Stimulated activated CD4-positive, alpha-beta T cell treated with anti-CD3 and anti-CD28 coated beads, Interleukin-4, amount 100 ng/mL, for 48 hours (primary cell): Measurements from ENCODE around the gene TSFM.

ENCODE experiments used
- DNase-seq, 2 donors: peaks; one replicate each; pipeline ENCODE4 v3.0.0-alpha.2; 2020; ENCODE audit warnings: low read depth in 2 of 2

TSFM gene

GRCh38 chr12:57782608-57783465 is at the start of gene TSFM:
Gene TSFM, plus strand, starts transcription at chr12:57782787. Its CDS starts 15 bp downstream, at chr12:57782802.
- DNase-seq, result peak; percentile 96 to 98

GRCh38 chr12:57733928-57734327 is 48.7 kb upstream of the TSFM start:
- no peak for DNase-seq

GRCh38 chr12:57734591-57734990 is 48.0 kb upstream of the TSFM start:
- DNase-seq, result no peak

- no peak for DNase-seq
Observed at GRCh38 chr12:57735198-57735855, 47.3 kb upstream of the TSFM start.

GRCh38 chr12:57735952-57736740 is 46.4 kb upstream of the TSFM start:
- DNase-seq, result no peak

- no peak for DNase-seq
Observed at GRCh38 chr12:57736741-57737466, 45.7 kb upstream of the TSFM start.

GRCh38 chr12:57737467-57738460 is 44.8 kb upstream of the TSFM start:
- no peak for DNase-seq

- no peak for DNase-seq
Observed at GRCh38 chr12:57738661-57739237, 43.8 kb upstream of the TSFM start, which contains the start of gene AGAP2. Gene AGAP2, minus strand, starts transcription at chr12:57738742. Its CDS starts 496 bp downstream, at chr12:57738246.

GRCh38 chr12:57739387-57739786 is 43.2 kb upstream of the TSFM start:
- no peak for DNase-seq

- DNase-seq, result no peak
Observed at GRCh38 chr12:57739914-57740538, 42.6 kb upstream of the TSFM start.

GRCh38 chr12:57740656-57741412 is 41.8 kb upstream of the TSFM start:
- DNase-seq, result peak; percentile 44 to 65

- DNase-seq, result no peak
Observed at GRCh38 chr12:57741413-57741789, 41.2 kb upstream of the TSFM start.

GRCh38 chr12:57741844-57742738 is 40.5 kb upstream of the TSFM start:
- peak; percentile 59 to 79 for DNase-seq

GRCh38 chr12:57743769-57744168 is 38.8 kb upstream of the TSFM start:
- DNase-seq, result no peak

- peak; percentile 57 to 77 for DNase-seq
Observed at GRCh38 chr12:57744194-57744776, 38.3 kb upstream of the TSFM start.

- DNase-seq, result peak; percentile 93
Observed at GRCh38 chr12:57744777-57745484, 37.7 kb upstream of the TSFM start, which contains the start of gene TSPAN31. Gene TSPAN31, plus strand, starts transcription at chr12:57745039. Its CDS starts 116 bp downstream, at chr12:57745155.
